ENCODE data around the gene ARPC2.
"Not testable (repeated sequence)": the region's sequence is repeated elsewhere in the genome, so short reads cannot be mapped to it uniquely, and the experiment has no call there.

ARPC2 gene

DNA sequence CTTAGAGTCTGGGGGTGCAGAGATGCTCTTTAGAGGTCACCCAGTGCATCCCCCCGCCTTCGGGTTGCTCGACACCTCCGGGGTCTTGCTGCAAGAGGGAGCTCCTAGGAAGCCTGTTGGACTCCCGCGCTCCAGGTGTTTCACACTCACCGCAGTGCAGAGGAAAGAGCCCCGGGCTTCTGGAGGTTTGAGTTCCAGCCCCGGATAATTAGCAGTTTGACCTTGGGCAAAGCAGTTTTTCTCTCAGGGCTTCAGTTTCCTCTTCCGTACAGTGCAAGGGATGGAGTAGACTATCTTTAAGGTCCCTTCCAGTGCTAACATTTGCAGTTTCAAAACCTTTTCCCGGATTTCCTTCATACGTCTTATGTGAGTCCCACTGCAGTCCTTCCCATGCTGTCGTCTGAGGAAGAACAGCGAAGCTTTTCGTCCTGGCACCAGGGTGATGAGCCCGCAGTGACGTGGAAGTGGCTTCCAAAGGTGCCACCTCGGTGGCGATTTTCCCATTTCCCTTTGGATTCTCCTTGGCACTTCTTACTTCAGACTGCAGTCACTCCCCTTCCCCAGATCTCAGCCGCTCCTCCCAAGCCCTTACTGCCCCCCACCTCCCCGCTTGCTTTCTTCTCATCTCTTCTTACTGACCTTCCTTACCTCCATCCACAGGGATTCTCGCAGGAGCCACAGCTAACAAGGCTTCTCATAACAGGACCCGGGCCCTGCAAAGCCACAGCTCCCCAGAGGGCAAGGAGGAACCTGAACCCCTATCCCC, 53.9 kb downstream of the ARPC2 start:
- DNase-seq (ENCODE audit: low read depth) = no peak
- H3K4me3 ChIP-seq (ENCODE audit: low read depth, low read length) = peak overlapping the region; percentile 74
- TF ChIP-seq, protein P1, sequence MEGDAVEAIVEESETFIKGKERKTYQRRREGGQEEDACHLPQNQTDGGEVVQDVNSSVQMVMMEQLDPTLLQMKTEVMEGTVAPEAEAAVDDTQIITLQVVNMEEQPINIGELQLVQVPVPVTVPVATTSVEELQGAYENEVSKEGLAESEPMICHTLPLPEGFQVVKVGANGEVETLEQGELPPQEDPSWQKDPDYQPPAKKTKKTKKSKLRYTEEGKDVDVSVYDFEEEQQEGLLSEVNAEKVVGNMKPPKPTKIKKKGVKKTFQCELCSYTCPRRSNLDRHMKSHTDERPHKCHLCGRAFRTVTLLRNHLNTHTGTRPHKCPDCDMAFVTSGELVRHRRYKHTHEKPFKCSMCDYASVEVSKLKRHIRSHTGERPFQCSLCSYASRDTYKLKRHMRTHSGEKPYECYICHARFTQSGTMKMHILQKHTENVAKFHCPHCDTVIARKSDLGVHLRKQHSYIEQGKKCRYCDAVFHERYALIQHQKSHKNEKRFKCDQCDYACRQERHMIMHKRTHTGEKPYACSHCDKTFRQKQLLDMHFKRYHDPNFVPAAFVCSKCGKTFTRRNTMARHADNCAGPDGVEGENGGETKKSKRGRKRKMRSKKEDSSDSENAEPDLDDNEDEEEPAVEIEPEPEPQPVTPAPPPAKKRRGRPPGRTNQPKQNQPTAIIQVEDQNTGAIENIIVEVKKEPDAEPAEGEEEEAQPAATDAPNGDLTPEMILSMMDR (IDR thresholded peaks at IDR 0.05; ENCODE audit: low read depth, low read length, missing control alignments) = no peak

DNA sequence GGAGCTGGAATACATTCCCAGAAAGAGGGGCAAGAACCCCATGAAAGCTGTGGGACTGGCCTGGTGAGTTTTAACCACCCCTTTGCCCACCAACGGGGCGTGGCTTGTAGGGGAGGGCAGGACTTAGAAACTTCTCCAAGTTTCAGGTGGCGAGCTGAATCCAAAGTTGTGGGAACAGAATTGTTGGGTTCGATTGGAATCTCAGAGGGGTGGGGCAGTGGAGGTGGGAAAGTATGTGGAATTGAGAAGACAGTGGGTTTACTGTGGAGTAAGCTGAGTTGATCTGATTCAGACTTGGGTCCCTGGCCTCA, 54.5 kb downstream of the ARPC2 start:
- TF ChIP-seq, protein P1 (IDR thresholded peaks at IDR 0.05; ENCODE audit: low read depth, low read length, missing control alignments) = no peak
- no peak for DNase-seq (ENCODE audit: low read depth)
- H3K4me3 ChIP-seq (ENCODE audit: low read depth, low read length) = peak overlapping the region; percentile 74

DNA sequence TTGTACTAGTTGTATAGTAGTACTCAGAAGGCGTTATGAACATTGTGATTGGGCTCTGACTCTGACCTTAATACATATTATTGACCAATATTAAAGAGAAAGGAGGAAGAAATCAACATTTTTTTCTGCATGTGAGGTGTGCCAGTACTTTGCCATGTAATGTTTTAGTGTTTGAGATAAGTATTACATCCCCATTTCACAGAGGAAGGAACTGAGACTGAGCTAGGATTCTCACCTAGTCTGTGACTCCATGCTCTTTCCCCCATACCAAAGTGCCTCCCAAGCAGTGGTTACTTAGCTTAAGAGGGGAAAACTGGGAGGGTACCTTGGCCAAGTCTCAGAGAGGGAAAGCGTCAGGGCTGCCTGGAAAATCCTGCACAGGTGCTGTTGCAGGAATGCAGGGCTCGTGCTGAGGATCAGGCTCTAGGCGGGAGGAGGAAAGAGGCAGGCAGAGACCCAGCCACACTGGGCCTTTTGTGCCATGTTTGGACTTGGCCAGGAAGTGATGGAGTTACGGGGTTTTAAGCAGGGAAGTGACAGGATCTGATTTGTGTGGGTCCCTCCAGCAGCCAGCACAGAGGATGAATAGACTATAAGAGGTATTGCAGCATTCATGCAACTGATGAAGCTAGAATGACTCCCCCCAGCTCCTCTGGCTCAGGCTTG, 55.0 kb downstream of the ARPC2 start:
- H3K4me3 ChIP-seq (ENCODE audit: low read depth, low read length) = no peak overlapping the region
- DNase-seq (ENCODE audit: low read depth) = no peak
- TF ChIP-seq, protein P1 (IDR thresholded peaks at IDR 0.05; ENCODE audit: low read depth, low read length, missing control alignments) = no peak

DNA sequence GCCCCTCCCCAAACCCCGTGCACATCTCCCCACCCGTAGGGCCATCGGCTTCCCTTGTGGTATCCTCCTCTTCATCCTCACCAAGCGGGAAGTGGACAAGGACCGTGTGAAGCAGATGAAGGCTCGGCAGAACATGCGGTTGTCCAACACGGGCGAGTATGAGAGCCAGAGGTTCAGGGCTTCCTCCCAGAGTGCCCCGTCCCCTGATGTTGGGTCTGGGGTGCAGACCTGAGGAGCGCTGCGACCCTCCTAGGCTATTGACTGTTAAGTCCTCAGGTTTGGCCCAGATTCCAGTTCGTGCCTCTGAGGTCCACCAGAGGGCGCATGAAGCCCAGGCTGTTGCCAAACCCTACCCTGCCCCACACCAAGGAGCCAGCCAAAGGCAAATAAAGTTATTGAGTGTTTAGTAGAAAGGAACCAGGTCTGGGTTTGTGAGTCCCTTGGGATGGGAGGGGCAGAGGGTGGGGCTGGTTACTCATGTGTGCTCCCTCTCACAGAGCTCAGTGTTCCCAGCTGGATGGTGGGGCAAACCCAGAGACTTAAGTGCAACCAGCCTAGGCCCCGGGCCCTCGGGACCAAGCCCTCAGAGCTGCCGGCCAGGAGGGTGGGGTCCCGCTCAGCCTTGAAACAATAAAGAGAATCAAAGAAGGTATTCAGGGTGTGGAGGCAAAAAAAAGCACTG, 55.7 kb downstream of the ARPC2 start:
- no peak overlapping the region for H3K4me3 ChIP-seq (ENCODE audit: low read depth, low read length)
- DNase-seq (ENCODE audit: low read depth) = peak; percentile 61
- TF ChIP-seq, protein P1 (IDR thresholded peaks at IDR 0.05; ENCODE audit: low read depth, low read length, missing control alignments) = peak; percentile 91

DNA sequence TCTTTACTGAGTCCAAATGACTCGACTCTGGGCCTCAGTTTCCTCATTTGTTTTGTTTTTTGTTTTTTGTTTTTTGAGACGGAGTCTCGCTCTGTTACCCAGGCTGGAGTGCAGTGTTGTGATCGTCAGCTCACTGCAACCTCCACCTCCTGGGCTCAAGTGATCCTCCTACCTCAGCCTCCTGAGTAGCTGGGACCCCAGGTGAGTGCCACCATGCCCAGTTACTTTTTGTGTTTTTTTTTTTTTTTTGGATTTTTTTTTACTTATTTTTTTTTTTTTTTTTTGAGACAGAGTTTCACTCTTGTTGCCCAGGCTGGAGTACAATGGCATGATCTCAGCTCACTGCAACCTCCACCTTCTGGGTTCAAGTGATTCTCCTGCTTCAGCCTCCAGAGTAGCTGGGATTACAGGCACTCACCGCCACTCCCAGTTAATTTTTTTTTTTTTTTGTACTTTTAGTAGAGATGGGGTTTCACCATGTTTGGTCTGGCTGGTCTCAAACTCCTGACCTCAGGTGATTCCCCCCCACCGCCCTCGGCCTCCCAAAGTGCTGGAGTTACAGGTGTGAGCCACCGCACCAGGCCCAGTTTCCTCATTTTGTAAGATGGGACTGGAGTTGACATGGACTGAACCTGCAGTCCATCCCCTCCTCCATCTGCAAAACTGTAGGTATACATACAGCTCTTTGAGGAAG, 56.4 kb downstream of the ARPC2 start:
- not testable (repeated sequence) for DNase-seq (ENCODE audit: low read depth); H3K4me3 ChIP-seq (ENCODE audit: low read depth, low read length)

DNA sequence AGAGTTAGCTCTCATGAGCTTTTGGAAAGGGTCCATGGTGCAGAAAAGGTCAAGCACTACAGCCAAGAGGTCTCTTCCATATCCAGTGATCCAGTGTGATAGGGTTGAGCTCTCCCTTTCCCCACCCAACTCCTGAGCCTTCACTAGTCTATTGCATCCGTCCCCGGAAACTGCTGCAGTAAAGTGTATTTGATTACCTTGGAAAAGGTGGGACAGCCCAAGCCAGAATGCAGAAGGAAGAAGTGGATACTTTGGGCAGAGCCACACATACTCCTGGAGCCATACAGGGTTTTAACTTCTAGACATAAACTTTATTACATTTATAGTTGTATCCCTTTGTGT, 56.9 kb downstream of the ARPC2 start:
- no peak overlapping the region for H3K4me3 ChIP-seq (ENCODE audit: low read depth, low read length)
- DNase-seq (ENCODE audit: low read depth) = no peak
- TF ChIP-seq, protein P1 (IDR thresholded peaks at IDR 0.05; ENCODE audit: low read depth, low read length, missing control alignments) = no peak

DNA sequence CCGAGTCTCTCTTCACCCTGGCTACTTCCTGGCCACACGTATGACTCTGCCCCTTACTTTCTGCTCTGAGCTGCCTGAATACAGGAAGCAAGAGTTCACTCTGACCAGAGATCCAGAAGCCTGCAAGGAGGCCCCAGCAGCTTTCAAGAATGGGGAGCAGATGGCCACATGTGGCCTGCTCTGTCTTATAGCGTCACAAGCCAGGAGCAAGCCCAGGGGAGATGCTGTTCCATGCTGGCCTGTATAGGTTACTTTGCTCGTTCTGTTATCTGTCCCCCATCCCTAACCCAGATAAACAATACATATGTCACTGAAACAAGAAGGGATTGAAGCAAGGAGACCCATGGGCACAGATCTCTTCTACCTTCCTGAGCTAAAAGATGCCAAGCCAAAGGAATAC, 57.6 kb downstream of the ARPC2 start:
- DNase-seq (ENCODE audit: low read depth) = no peak
- TF ChIP-seq, protein P1 (IDR thresholded peaks at IDR 0.05; ENCODE audit: low read depth, low read length, missing control alignments) = no peak
- H3K4me3 ChIP-seq (ENCODE audit: low read depth, low read length) = no peak overlapping the region

All from GM12864 (cell line).